ENCODE data around the gene GPN3. TPM values are rescaled to one million over a fixed set of nuclear protein-coding genes. Genes with fewer than 3 reads are reported as not detected.
A peak's percentile ranks its signal among the peaks of the same experiment; 100 is the strongest.

GPN3 gene
- total and polyA plus RNA-seq, 2 of the 13 experiments (the other 11 are each of a cell fraction or from before 2014, with no cell fraction given) = 28.7 to 29.5 TPM

DNA sequence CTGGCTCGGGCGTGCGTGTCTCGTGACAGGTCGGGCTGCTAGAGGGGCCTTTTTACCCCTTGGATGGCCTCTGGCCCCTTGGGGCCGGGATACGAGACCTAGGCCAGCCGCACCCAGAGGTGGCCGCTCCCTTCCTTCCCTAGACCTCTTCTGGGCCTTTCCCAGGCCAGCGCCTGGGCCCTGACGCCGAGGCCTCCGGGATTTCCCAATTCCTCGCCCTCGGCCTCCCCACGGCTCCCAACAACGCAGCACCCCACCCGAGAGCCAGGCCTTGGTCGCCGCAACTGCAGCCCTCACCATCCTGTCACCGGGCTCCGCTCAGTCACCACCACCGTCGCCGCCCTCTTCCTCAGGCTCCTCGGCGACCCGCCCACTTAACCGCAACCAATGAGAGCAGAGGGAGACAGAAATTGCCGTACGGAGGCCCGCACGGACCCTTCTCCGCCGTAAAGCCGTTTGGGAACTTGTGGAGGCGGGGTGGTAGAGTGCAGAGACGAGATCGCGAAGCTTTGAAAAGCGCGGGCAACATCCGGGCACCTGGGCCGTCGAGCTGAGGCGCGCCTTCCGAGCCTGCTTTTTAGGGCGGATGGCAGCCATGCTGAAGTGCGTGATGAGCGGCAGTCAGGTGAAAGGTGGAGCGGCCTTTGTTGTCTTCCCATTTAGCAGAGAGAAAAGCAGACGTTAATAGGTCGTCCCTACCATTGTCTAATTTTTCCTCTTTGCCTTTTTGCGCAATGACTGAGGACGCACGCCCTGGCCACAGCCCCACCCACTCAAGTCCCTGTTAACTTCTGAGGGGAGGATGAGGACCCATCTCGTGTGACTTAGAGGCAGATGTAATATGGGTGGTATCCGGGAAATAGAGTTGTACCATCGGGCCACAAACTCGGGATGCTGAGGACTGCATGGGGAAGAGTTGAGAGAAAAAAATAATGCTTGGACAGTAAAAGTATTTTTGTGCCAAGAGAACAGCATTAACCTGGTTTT lies 34.0 kb upstream of the GPN3 start, which contains the start of the genes RAD9B and VPS29 (continued):
- TF ChIP-seq TCF7 (IDR thresholded peaks at IDR 0.05; ENCODE audit: low read depth) = no peak
- peak; percentile 71 for TF ChIP-seq RCOR2 (CRISPR knock-in tag; IDR thresholded peaks at IDR 0.05)
- TF ChIP-seq, protein P1, sequence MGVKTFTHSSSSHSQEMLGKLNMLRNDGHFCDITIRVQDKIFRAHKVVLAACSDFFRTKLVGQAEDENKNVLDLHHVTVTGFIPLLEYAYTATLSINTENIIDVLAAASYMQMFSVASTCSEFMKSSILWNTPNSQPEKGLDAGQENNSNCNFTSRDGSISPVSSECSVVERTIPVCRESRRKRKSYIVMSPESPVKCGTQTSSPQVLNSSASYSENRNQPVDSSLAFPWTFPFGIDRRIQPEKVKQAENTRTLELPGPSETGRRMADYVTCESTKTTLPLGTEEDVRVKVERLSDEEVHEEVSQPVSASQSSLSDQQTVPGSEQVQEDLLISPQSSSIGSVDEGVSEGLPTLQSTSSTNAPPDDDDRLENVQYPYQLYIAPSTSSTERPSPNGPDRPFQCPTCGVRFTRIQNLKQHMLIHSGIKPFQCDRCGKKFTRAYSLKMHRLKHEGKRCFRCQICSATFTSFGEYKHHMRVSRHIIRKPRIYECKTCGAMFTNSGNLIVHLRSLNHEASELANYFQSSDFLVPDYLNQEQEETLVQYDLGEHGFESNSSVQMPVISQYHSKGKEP (CRISPR knock-in tag; IDR thresholded peaks at IDR 0.05) = no peak
- TF ChIP-seq, protein P2, sequence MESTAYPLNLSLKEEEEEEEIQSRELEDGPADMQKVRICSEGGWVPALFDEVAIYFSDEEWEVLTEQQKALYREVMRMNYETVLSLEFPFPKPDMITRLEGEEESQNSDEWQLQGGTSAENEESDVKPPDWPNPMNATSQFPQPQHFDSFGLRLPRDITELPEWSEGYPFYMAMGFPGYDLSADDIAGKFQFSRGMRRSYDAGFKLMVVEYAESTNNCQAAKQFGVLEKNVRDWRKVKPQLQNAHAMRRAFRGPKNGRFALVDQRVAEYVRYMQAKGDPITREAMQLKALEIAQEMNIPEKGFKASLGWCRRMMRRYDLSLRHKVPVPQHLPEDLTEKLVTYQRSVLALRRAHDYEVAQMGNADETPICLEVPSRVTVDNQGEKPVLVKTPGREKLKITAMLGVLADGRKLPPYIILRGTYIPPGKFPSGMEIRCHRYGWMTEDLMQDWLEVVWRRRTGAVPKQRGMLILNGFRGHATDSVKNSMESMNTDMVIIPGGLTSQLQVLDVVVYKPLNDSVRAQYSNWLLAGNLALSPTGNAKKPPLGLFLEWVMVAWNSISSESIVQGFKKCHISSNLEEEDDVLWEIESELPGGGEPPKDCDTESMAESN (CRISPR knock-in tag; conservative IDR thresholded peaks at IDR 0.05) = peak; percentile 95
- TF ChIP-seq ARNTL (CRISPR knock-in tag; IDR thresholded peaks at IDR 0.05) = peak; percentile 82
- TF ChIP-seq MYNN (CRISPR knock-in tag; IDR thresholded peaks at IDR 0.05; ENCODE audit: low read depth) = no peak
- TF ChIP-seq ATF7 (IDR thresholded peaks at IDR 0.05) = no peak
- peak; percentile 86 for TF ChIP-seq ATF7 (CRISPR knock-in tag; IDR thresholded peaks at IDR 0.05)
- peak; percentile 71 for TF ChIP-seq SIN3B (IDR thresholded peaks at IDR 0.05; ENCODE audit: low read length)
- TF ChIP-seq PHF20 (CRISPR knock-in tag; IDR thresholded peaks at IDR 0.05) = peak; percentile 84
- TF ChIP-seq, protein P3, sequence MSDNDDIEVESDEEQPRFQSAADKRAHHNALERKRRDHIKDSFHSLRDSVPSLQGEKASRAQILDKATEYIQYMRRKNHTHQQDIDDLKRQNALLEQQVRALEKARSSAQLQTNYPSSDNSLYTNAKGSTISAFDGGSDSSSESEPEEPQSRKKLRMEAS (IDR thresholded peaks at IDR 0.05) = peak; percentile 100
- TF ChIP-seq, protein P4, sequence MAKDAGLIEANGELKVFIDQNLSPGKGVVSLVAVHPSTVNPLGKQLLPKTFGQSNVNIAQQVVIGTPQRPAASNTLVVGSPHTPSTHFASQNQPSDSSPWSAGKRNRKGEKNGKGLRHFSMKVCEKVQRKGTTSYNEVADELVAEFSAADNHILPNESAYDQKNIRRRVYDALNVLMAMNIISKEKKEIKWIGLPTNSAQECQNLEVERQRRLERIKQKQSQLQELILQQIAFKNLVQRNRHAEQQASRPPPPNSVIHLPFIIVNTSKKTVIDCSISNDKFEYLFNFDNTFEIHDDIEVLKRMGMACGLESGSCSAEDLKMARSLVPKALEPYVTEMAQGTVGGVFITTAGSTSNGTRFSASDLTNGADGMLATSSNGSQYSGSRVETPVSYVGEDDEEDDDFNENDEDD (CRISPR knock-in tag; IDR thresholded peaks at IDR 0.05; ENCODE audit: borderline replicate concordance) = peak; percentile 100
- TF ChIP-seq FOXK1 (CRISPR knock-in tag; IDR thresholded peaks at IDR 0.05; ENCODE audit: borderline replicate concordance, low read depth) = peak; percentile 69; the same call in 1 of the 2 replicates
- TF ChIP-seq, protein P5, sequence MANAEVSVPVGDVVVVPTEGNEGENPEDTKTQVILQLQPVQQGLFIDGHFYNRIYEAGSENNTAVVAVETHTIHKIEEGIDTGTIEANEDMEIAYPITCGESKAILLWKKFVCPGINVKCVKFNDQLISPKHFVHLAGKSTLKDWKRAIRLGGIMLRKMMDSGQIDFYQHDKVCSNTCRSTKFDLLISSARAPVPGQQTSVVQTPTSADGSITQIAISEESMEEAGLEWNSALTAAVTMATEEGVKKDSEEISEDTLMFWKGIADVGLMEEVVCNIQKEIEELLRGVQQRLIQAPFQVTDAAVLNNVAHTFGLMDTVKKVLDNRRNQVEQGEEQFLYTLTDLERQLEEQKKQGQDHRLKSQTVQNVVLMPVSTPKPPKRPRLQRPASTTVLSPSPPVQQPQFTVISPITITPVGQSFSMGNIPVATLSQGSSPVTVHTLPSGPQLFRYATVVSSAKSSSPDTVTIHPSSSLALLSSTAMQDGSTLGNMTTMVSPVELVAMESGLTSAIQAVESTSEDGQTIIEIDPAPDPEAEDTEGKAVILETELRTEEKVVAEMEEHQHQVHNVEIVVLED (CRISPR knock-in tag; IDR thresholded peaks at IDR 0.05; ENCODE audit: borderline replicate concordance) = peak; percentile 79
- TF ChIP-seq, protein P6, sequence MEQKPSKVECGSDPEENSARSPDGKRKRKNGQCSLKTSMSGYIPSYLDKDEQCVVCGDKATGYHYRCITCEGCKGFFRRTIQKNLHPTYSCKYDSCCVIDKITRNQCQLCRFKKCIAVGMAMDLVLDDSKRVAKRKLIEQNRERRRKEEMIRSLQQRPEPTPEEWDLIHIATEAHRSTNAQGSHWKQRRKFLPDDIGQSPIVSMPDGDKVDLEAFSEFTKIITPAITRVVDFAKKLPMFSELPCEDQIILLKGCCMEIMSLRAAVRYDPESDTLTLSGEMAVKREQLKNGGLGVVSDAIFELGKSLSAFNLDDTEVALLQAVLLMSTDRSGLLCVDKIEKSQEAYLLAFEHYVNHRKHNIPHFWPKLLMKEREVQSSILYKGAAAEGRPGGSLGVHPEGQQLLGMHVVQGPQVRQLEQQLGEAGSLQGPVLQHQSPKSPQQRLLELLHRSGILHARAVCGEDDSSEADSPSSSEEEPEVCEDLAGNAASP (CRISPR knock-in tag; IDR thresholded peaks at IDR 0.05; ENCODE audit: borderline replicate concordance) = peak; percentile 41; the same call in 1 of the 2 replicates
- TF ChIP-seq, protein P7, sequence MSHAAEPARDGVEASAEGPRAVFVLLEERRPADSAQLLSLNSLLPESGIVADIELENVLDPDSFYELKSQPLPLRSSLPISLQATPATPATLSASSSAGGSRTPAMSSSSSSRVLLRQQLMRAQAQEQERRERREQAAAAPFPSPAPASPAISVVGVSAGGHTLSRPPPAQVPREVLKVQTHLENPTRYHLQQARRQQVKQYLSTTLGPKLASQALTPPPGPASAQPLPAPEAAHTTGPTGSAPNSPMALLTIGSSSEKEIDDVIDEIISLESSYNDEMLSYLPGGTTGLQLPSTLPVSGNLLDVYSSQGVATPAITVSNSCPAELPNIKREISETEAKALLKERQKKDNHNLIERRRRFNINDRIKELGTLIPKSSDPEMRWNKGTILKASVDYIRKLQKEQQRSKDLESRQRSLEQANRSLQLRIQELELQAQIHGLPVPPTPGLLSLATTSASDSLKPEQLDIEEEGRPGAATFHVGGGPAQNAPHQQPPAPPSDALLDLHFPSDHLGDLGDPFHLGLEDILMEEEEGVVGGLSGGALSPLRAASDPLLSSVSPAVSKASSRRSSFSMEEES (CRISPR knock-in tag; IDR thresholded peaks at IDR 0.05) = peak; percentile 32; the same call in 1 of the 2 replicates

All from HepG2 (cell line).